ENCODE measurements around the gene PRRT1B.
"Not testable (repeated sequence)": the region's sequence is repeated elsewhere in the genome, so short reads cannot be mapped to it uniquely, and the experiment has no call there.

PRRT1B gene

GRCh38 chr9:131550465-131550864 lies 5.1 kb downstream of the PRRT1B start:
- not testable (repeated sequence) for H3K9me3 Mint-ChIP-seq; H3K4me1 Mint-ChIP-seq (ENCODE audit: low read depth); H3K36me3 Mint-ChIP-seq (ENCODE audit: low read depth); H3K27ac Mint-ChIP-seq; H3K4me3 Mint-ChIP-seq; DNase-seq (ENCODE audit: low spot score)
- peaks cover 75% of the 10 kb centered on the region for H3K27me3 Mint-ChIP-seq (ENCODE audit: low read depth)

DNA sequence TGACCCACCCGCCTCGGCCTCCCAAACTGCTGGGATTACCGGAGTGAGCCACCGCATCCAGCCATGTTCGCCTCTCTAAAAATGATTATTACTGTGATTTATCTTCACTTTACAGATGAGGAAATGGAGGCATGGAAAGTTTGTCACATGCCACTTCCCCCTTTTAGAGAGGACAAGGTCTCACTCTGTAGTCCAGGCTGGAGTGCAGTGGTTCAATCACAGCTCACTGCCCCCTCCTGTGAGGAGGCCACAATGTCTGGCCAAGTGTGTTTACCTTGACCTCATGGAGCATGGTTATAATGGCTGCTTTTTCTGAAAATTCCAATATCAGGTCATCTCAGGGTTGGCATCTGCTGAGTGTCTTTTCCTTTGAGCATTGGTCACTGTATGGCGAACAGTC lies 6.7 kb downstream of the PRRT1B start:
- Mint-ChIP-seq H3K27ac (no peak overlapping the region), H3K4me1 (ENCODE audit: low read depth) (no peaks in the 10 kb centered on the region), H3K36me3 (ENCODE audit: low read depth) (no peaks in the 10 kb centered on the region), H3K4me3 (no peak overlapping the region), H3K27me3 (ENCODE audit: low read depth) (peaks cover 74% of the 10 kb centered on the region), H3K9me3 (no peaks in the 10 kb centered on the region)
- DNase-seq (ENCODE audit: low spot score): no peak

- H3K4me1 Mint-ChIP-seq (ENCODE audit: low read depth): no peaks in the 10 kb centered on the region
- no peak overlapping the region for H3K4me3 Mint-ChIP-seq
Measured at GRCh38 chr9:131554087-131554842, 8.9 kb downstream of the PRRT1B start.

GRCh38 chr9:131554843-131555351 lies 9.6 kb downstream of the PRRT1B start:
- Mint-ChIP-seq H3K27ac (no peak overlapping the region), H3K9me3 (no peaks in the 10 kb centered on the region), H3K4me3 (no peak overlapping the region), H3K36me3 (ENCODE audit: low read depth) (no peaks in the 10 kb centered on the region), H3K4me1 (ENCODE audit: low read depth) (no peaks in the 10 kb centered on the region), H3K27me3 (ENCODE audit: low read depth) (peaks cover 46% of the 10 kb centered on the region)
- DNase-seq (ENCODE audit: low spot score): no peak

More at GRCh38 chr9:131554087-131554842, 8.9 kb downstream of the PRRT1B start:
- no peaks in the 10 kb centered on the region for H3K9me3 Mint-ChIP-seq
- H3K36me3 Mint-ChIP-seq (ENCODE audit: low read depth): no peaks in the 10 kb centered on the region
- no peak for DNase-seq (ENCODE audit: low spot score)
- H3K27me3 Mint-ChIP-seq (ENCODE audit: low read depth): peaks cover 52% of the 10 kb centered on the region
- no peak overlapping the region for H3K27ac Mint-ChIP-seq

DNA sequence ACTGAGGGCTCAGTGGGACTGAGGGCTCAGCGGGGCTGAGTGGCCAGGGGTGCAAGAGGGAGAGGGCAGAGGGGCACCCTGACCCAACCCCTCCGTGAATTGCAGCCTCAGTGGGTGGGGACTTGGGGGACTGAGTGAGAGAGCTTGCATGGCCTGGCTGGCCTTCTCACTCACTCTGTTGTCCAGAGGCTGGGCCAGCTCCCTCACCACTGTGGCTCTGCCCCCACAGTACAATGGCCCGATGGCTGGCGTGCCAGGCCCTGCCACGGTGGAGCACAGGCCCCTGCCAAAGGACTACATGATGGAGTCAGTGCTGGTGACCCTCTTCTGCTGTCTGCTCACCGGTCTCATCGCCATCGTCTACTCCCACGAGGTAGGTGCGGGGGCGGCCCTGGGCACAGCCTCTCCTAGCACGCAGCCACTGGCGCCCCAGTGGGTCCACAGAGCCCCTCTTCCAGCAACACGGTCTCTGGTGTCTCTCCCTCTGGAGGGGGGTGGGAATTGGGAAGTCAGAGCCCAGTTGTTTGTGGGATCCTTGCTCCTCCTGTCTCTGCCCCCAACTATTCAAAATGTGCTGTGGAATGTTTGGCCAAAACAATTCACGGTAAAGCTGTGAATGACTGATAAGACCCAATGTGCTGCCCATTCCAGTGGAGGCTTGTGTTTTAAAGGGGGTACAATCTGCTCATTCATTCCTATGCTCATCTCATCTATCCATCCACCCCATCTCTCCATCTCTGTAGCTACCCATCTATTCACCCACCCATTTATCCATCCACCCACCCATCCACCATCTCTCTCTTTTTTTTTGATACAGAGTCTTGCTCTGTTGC lies 10.7 kb downstream of the PRRT1B start:
- DNase-seq (ENCODE audit: low spot score): no peak
- Mint-ChIP-seq H3K4me1 (ENCODE audit: low read depth) (no peaks in the 10 kb centered on the region), H3K36me3 (ENCODE audit: low read depth) (peaks cover 1% of the 10 kb centered on the region), H3K9me3 (no peaks in the 10 kb centered on the region), H3K27ac (no peak overlapping the region), H3K27me3 (ENCODE audit: low read depth) (peaks cover 38% of the 10 kb centered on the region), H3K4me3 (no peak overlapping the region)

GRCh38 chr9:131557855-131558548 lies 12.7 kb downstream of the PRRT1B start:
- H3K4me1 Mint-ChIP-seq (ENCODE audit: low read depth): no peaks in the 10 kb centered on the region
- H3K27me3 Mint-ChIP-seq (ENCODE audit: low read depth): peaks cover 29% of the 10 kb centered on the region
- H3K36me3 Mint-ChIP-seq (ENCODE audit: low read depth): peaks cover 1% of the 10 kb centered on the region
- no peak overlapping the region for H3K4me3 Mint-ChIP-seq
- DNase-seq (ENCODE audit: low spot score): no peak
- no peaks in the 10 kb centered on the region for H3K9me3 Mint-ChIP-seq
- H3K27ac Mint-ChIP-seq: no peak overlapping the region

GRCh38 chr9:131559421-131560000 lies 14.2 kb downstream of the PRRT1B start:
- no peak overlapping the region for H3K27ac Mint-ChIP-seq
- H3K36me3 Mint-ChIP-seq (ENCODE audit: low read depth): peaks cover 1% of the 10 kb centered on the region
- H3K4me3 Mint-ChIP-seq: no peak overlapping the region
- DNase-seq (ENCODE audit: low spot score): no peak
- peaks cover 17% of the 10 kb centered on the region for H3K27me3 Mint-ChIP-seq (ENCODE audit: low read depth)
- no peaks in the 10 kb centered on the region for H3K4me1 Mint-ChIP-seq (ENCODE audit: low read depth)
- H3K9me3 Mint-ChIP-seq: no peaks in the 10 kb centered on the region

- Mint-ChIP-seq H3K27ac (no peak overlapping the region), H3K4me3 (no peak overlapping the region), H3K9me3 (no peaks in the 10 kb centered on the region), H3K27me3 (ENCODE audit: low read depth) (no peaks in the 10 kb centered on the region), H3K36me3 (ENCODE audit: low read depth) (peaks cover 6% of the 10 kb centered on the region), H3K4me1 (ENCODE audit: low read depth) (no peaks in the 10 kb centered on the region)
- DNase-seq (ENCODE audit: low spot score): no peak
Measured at GRCh38 chr9:131562032-131562959, 17.0 kb downstream of the PRRT1B start.

DNA sequence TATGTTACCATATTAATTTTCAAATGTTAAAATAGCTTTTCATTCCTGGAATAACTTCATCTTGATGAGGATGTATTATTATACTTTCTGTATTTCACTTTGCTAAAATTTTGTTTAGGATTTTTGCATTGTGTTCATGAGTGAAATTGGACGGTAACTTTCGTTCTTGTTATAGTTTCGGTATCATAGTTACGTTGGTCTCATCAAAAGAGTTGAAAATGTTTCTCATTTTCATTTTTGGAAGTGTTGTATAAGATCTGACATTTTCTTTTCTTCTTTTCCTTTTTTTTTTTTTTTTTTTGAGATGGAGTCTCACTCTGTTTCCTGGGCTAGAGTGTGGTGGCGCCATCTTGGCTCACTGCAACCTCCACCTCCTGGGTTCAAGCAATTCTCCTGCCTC lies 20.0 kb downstream of the PRRT1B start:
- DNase-seq (ENCODE audit: low spot score): no peak
- Mint-ChIP-seq H3K4me3 (no peak overlapping the region), H3K27ac (no peak overlapping the region), H3K9me3 (no peaks in the 10 kb centered on the region), H3K4me1 (ENCODE audit: low read depth) (no peaks in the 10 kb centered on the region), H3K27me3 (ENCODE audit: low read depth) (no peaks in the 10 kb centered on the region), H3K36me3 (ENCODE audit: low read depth) (peaks cover 21% of the 10 kb centered on the region)

GRCh38 chr9:131566158-131566557 lies 20.8 kb downstream of the PRRT1B start:
- Mint-ChIP-seq H3K4me3 (no peak overlapping the region), H3K36me3 (ENCODE audit: low read depth) (peaks cover 21% of the 10 kb centered on the region), H3K27me3 (ENCODE audit: low read depth) (no peaks in the 10 kb centered on the region), H3K27ac (no peak overlapping the region), H3K9me3 (no peaks in the 10 kb centered on the region), H3K4me1 (ENCODE audit: low read depth) (no peaks in the 10 kb centered on the region)
- DNase-seq (ENCODE audit: low spot score): no peak

DNA sequence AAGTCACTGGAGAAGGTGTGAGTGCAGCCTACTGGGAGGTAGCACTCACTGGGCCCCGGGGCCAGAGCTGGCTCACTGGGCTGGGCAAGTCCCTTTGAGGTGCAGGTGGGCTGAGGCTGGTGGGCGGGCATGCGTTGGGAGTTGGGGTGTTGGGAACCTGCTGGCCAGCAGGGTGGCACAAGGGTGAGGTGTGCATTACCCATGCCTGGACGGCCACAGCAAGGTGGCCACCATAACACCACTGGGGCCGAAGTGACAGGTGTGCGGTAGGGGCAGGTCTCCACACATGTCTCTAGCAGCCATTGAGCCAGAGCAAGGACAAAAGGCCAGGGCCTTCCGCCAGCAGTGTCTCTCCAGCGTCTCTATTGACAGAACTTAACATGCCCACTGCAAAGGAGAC lies 22.6 kb downstream of the PRRT1B start:
- DNase-seq (ENCODE audit: low spot score): no peak
- Mint-ChIP-seq H3K36me3 (ENCODE audit: low read depth) (peaks cover 30% of the 10 kb centered on the region), H3K9me3 (no peaks in the 10 kb centered on the region), H3K4me3 (no peak overlapping the region), H3K4me1 (ENCODE audit: low read depth) (no peaks in the 10 kb centered on the region), H3K27me3 (ENCODE audit: low read depth) (no peaks in the 10 kb centered on the region), H3K27ac (no peak overlapping the region)

GRCh38 chr9:131574730-131575640 lies 29.7 kb downstream of the PRRT1B start:
- Mint-ChIP-seq H3K9me3 (no peaks in the 10 kb centered on the region), H3K36me3 (ENCODE audit: low read depth) (peaks cover 36% of the 10 kb centered on the region), H3K27me3 (ENCODE audit: low read depth) (no peaks in the 10 kb centered on the region), H3K4me3 (no peak overlapping the region), H3K27ac (no peak overlapping the region), H3K4me1 (ENCODE audit: low read depth) (peaks cover 17% of the 10 kb centered on the region)
- DNase-seq (ENCODE audit: low spot score): no peak

All from T-helper 2 cell treated with Interferon-gamma antibody and Interleukin-4, amounts not matched to agents 5 μg/mL and 100 μg/mL, for 36 hours (primary cell).